Brain microvascular endothelial cell (primary cell): ENCODE data around the gene TCOF1.

Source experiments
- DNase-seq: peaks from one replicate; pipeline ENCODE4 v3.0.0-alpha.2; 2020
- H3K27ac ChIP-seq: fragments of 250-450 bp; sonication (Bioruptor Pico); 2 replicates; pipeline ENCODE4 v1.5.1; 2020; ENCODE audit warnings: mild to moderate bottlenecking, moderate library complexity
- H3K27me3 ChIP-seq: fragments of 250-450 bp; sonication (Bioruptor Pico); replicated peaks from 2 replicates; pipeline ENCODE4 v1.5.1; 2020; ENCODE audit warnings: mild to moderate bottlenecking
- H3K36me3 ChIP-seq: fragments of 250-450 bp; sonication (Bioruptor Pico); replicated peaks from 2 replicates; pipeline ENCODE4 v1.5.1; 2020; ENCODE audit warnings: mild to moderate bottlenecking
- H3K4me3 ChIP-seq: 2 replicates; pipeline ENCODE4 v1.5.1; 2011; ENCODE audit warnings: low read depth, mild to moderate bottlenecking, control low read depth, low read length, moderate library complexity
- CTCF ChIP-seq: IDR thresholded peaks from 2 replicates; pipeline ENCODE4 v1.5.1; 2011; ENCODE audit warnings: low read depth, mild to moderate bottlenecking, moderate library complexity, low read length, control low read depth, inconsistent platforms; ENCODE audit errors: missing control alignments
- in situ Hi-C: cut with HindIII; loops from 2 replicates; pipeline ENCODE4 v1.10.0; 2017; ENCODE audit warnings: low sequenced_read_pairs, low pct_ligation_motif_present

TCOF1 gene

GRCh38 chr5:150311015-150311692 lies 46.3 kb upstream of the TCOF1 start:
- Histone ChIP-seq H3K36me3 (no peaks in the 10 kb centered on the region), H3K27me3 (no peaks in the 10 kb centered on the region), H3K27ac (no peak overlapping the region), H3K4me3 (no peak overlapping the region)
- no peak for TF ChIP-seq CTCF
- in situ Hi-C loops = no loop called here
- DNase-seq = no peak

GRCh38 chr5:150312518-150312917 lies 45.0 kb upstream of the TCOF1 start:
- Histone ChIP-seq H3K4me3 (no peak overlapping the region), H3K27ac (no peak overlapping the region), H3K27me3 (no peaks in the 10 kb centered on the region), H3K36me3 (no peaks in the 10 kb centered on the region)
- in situ Hi-C loops = no loop called here
- no peak for DNase-seq
- TF ChIP-seq CTCF = no peak

- TF ChIP-seq CTCF = no peak
- DNase-seq = no peak
- Histone ChIP-seq H3K27me3 (no peaks in the 10 kb centered on the region), H3K36me3 (no peaks in the 10 kb centered on the region), H3K4me3 (no peak overlapping the region), H3K27ac (no peak overlapping the region)
- in situ Hi-C loops = no loop called here
These were observed 44.0 kb upstream of the TCOF1 start for GRCh38 chr5:150313501-150313900.

- Histone ChIP-seq H3K4me3 (no peak overlapping the region), H3K27me3 (no peaks in the 10 kb centered on the region)
- in situ Hi-C loops = no loop called here
These were observed 43.4 kb upstream of the TCOF1 start for GRCh38 chr5:150313921-150314716.

GRCh38 chr5:150315245-150315644 lies 42.3 kb upstream of the TCOF1 start:
- no peak for TF ChIP-seq CTCF
- Histone ChIP-seq H3K27ac (no peak overlapping the region), H3K27me3 (no peaks in the 10 kb centered on the region), H3K36me3 (no peaks in the 10 kb centered on the region), H3K4me3 (no peak overlapping the region)
- in situ Hi-C loops = no loop called here
- DNase-seq = no peak

More at GRCh38 chr5:150313921-150314716, 43.4 kb upstream of the TCOF1 start:
- no peak for TF ChIP-seq CTCF
- H3K27ac ChIP-seq = no peak overlapping the region
- DNase-seq = no peak
- H3K36me3 ChIP-seq = no peaks in the 10 kb centered on the region
